Germinal center (tissue), 1 donor: ENCODE results near the gene OR4Q2.
"Not testable (repeated sequence)": the region's sequence is repeated elsewhere in the genome, so short reads cannot be mapped to it uniquely, and the experiment has no call there.

Experiments
- DNase-seq: peaks from one replicate; pipeline ENCODE4 v3.0.0; 2012; ENCODE audit warnings: mixed read lengths, low spot score

OR4Q2 gene

GRCh38 chr14:20001863-20002262 is at the start of gene OR4Q2:
Gene OR4Q2 (plus strand): TSS chr14:20002163.
- no peak for DNase-seq

- DNase-seq, result not testable (repeated sequence)
Observed at GRCh38 chr14:19969735-19970134, 32.2 kb upstream of the OR4Q2 start.

- no peak for DNase-seq
Observed at GRCh38 chr14:19974844-19975243, 27.1 kb upstream of the OR4Q2 start.

- no peak for DNase-seq
Observed at GRCh38 chr14:19975291-19975690, 26.7 kb upstream of the OR4Q2 start, which contains the start of gene OR4K15. Gene OR4K15 (plus strand): TSS chr14:19975591. CDS start chr14:19975591, 0 bp downstream.

- DNase-seq, result no peak
Observed at GRCh38 chr14:19993438-19993837, 8.5 kb upstream of the OR4Q2 start.

- no peak for DNase-seq
Observed at GRCh38 chr14:20002319-20002718, 356 bp downstream of the OR4Q2 start.

GRCh38 chr14:20008156-20008555 is 6.2 kb downstream of the OR4Q2 start:
- DNase-seq, result no peak

- DNase-seq, result no peak
Observed at GRCh38 chr14:20019257-20019865, 17.4 kb downstream of the OR4Q2 start, which contains the start of gene OR4K14. Gene OR4K14 (minus strand): TSS chr14:20019307. CDS start chr14:20015193, 4,114 bp downstream.

GRCh38 chr14:20031058-20031457 is 29.1 kb downstream of the OR4Q2 start:
- no peak for DNase-seq

GRCh38 chr14:20035449-20035848 is 33.5 kb downstream of the OR4Q2 start:
- DNase-seq, result no peak

- DNase-seq, result no peak
Observed at GRCh38 chr14:20035938-20036337, 34.0 kb downstream of the OR4Q2 start, which contains the start of gene OR4K13. Gene OR4K13 (minus strand): TSS chr14:20036038. CDS start chr14:20034758, 1,280 bp downstream.

- DNase-seq, result no peak
Observed at GRCh38 chr14:20044243-20044642, 42.3 kb downstream of the OR4Q2 start.

- no peak for DNase-seq
Observed at GRCh38 chr14:20048202-20048601, 46.2 kb downstream of the OR4Q2 start.
